Lower lobe of right lung (tissue), 2 donors: ENCODE measurements around the gene SURF2. TPM values are rescaled to one million over a fixed set of nuclear protein-coding genes. Genes with fewer than 3 reads are reported as not detected.
A peak's percentile ranks its signal among the peaks of the same experiment; 100 is the strongest.
"Not testable (repeated sequence)": the region's sequence is repeated elsewhere in the genome, so short reads cannot be mapped to it uniquely, and the experiment has no call there.

ENCODE experiments used
- ATAC-seq, 2 donors: fragments of 200-7000 bp; cut with Tn5 transposase; one replicate each; pipeline ENCODE4 v1.9.1; 2020 to 2022; ENCODE audit warnings: mild to moderate bottlenecking in 2 of 2, moderate library complexity in 2 of 2
- DNase-seq: peaks from one replicate; pipeline ENCODE4 v3.0.0-alpha.2; 2020
- H3K27ac ChIP-seq: fragments of 200-600 bp; one replicate; pipeline ENCODE4 v1.8.0; 2022
- H3K27me3 ChIP-seq: fragments of 200-600 bp; one replicate; pipeline ENCODE4 v1.8.0; 2022; ENCODE audit warnings: low read depth
- H3K36me3 ChIP-seq: fragments of 200-600 bp; one replicate; pipeline ENCODE4 v1.8.0; 2022; ENCODE audit warnings: mild to moderate bottlenecking
- H3K4me1 ChIP-seq: fragments of 200-600 bp; one replicate; pipeline ENCODE4 v1.8.0; 2022
- H3K4me3 ChIP-seq: fragments of 200-600 bp; one replicate; pipeline ENCODE4 v1.8.0; 2022; ENCODE audit warnings: mild to moderate bottlenecking
- H3K9me3 ChIP-seq: fragments of 200-600 bp; one replicate; pipeline ENCODE4 v1.8.0; 2022
- intact Hi-C: fragments of 100-400 bp; cut with DNase I; formaldehyde crosslinking; loops from one replicate; pipeline ENCODE4 v1.11.0; 2022
- total RNA-seq: library from RNA; stranded (reverse); fragmentation: NEBNext Ultra II Directional; extraction: Animal tissue kit (Norgen Biotek cat#: 25700); gene quantifications from one replicate; pipeline ENCODE4 v1.2.1, GENCODE V29; 2021
- TF ChIP-seq, protein P1 (sequence below): fragments of 200-600 bp; IDR thresholded peaks from one replicate; pipeline ENCODE4 v1.8.0; 2022; ENCODE audit warnings: antibody characterized with exemption, mild to moderate bottlenecking
- donor health status: DM: no; HTN: yes; CAD: no; lungs with severe emphysema.

The SURF2 gene
- total RNA-seq, 1 donor from 2014 or later = 15.2 TPM

DNA sequence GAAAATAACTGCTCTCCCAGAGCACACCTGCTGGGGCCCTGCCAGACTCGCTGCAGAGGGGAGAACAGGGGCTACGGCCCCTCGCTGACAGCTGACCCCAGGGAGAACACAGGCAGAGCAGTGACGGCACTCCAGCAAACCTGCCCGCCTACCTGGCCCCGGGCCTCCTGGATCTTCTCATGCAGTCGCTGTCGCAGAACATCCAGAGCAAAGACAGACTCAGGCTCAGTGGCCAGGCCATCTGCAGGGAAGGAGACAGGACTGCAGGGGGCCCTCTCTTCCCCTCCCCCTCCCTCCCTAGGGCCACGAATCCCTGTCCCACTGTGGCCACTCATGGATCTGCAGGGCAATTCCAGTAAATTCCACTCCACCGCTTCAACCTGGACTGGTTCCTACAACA lies 22.8 kb upstream of the SURF2 start:
- peaks cover 48% of the 10 kb centered on the region for H3K36me3 ChIP-seq
- ATAC-seq = no peak

DNA sequence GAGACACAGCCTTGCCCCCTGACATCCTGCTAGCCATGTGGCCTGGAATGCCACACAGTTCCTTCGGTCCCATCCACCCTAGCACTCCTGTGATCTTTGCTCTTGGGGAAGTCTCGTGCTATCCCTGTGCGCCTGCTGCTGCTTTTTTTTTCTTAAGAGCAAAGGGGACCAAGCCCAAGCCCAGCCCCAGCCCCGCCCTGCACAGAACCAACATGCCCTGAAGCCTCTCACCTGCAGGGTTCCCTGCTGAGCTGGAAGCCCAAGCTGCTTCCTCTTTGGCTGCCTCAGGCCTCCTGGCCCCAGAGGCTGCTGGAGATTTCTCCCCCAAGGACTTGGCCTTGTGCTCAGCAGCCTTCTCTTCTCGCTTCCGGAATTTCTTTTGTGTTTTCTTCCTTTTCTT lies 22.2 kb upstream of the SURF2 start:
- TF ChIP-seq, protein P1, sequence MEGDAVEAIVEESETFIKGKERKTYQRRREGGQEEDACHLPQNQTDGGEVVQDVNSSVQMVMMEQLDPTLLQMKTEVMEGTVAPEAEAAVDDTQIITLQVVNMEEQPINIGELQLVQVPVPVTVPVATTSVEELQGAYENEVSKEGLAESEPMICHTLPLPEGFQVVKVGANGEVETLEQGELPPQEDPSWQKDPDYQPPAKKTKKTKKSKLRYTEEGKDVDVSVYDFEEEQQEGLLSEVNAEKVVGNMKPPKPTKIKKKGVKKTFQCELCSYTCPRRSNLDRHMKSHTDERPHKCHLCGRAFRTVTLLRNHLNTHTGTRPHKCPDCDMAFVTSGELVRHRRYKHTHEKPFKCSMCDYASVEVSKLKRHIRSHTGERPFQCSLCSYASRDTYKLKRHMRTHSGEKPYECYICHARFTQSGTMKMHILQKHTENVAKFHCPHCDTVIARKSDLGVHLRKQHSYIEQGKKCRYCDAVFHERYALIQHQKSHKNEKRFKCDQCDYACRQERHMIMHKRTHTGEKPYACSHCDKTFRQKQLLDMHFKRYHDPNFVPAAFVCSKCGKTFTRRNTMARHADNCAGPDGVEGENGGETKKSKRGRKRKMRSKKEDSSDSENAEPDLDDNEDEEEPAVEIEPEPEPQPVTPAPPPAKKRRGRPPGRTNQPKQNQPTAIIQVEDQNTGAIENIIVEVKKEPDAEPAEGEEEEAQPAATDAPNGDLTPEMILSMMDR = no peak
- H3K4me3 ChIP-seq = no peak overlapping the region
- peaks cover 52% of the 10 kb centered on the region for H3K36me3 ChIP-seq
- no peaks in the 10 kb centered on the region for H3K9me3 ChIP-seq
- peak; percentile 32 for DNase-seq
- no peak for ATAC-seq
- peaks cover 21% of the 10 kb centered on the region for H3K4me1 ChIP-seq
- intact Hi-C loops = no loop called here
- no peak overlapping the region for H3K27ac ChIP-seq
- H3K27me3 ChIP-seq = no peaks in the 10 kb centered on the region

More for the DNA sequence above, 22.8 kb upstream of the SURF2 start:
- H3K9me3 ChIP-seq = no peaks in the 10 kb centered on the region
- intact Hi-C loops = no loop called here
- DNase-seq = peak; percentile 44
- no peak overlapping the region for H3K4me3 ChIP-seq
- no peaks in the 10 kb centered on the region for H3K27me3 ChIP-seq
- H3K27ac ChIP-seq = no peak overlapping the region
- TF ChIP-seq, protein P1 = no peak
- peaks cover 21% of the 10 kb centered on the region for H3K4me1 ChIP-seq

DNA sequence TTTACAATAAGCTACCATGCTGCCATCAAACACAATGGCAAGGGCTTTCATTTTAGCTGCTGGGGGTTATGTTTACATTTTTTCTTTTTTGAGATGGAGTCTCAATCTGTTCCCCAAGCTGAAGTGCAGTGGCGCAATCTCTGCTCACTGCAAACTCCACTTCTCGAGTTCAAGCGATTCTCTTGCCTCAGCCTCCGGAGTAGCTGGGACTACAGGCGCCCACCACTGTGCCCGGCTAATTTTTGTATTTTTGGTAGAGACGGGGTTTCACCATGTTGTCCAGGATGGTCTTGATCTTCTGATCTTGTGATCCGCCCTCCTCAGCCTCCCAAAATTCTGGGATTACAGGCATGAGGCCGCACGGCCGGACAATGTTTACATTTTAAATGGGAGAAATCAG lies 21.5 kb upstream of the SURF2 start:
- intact Hi-C loops = not testable (repeated sequence)
- peak; percentile 51 for DNase-seq

DNA sequence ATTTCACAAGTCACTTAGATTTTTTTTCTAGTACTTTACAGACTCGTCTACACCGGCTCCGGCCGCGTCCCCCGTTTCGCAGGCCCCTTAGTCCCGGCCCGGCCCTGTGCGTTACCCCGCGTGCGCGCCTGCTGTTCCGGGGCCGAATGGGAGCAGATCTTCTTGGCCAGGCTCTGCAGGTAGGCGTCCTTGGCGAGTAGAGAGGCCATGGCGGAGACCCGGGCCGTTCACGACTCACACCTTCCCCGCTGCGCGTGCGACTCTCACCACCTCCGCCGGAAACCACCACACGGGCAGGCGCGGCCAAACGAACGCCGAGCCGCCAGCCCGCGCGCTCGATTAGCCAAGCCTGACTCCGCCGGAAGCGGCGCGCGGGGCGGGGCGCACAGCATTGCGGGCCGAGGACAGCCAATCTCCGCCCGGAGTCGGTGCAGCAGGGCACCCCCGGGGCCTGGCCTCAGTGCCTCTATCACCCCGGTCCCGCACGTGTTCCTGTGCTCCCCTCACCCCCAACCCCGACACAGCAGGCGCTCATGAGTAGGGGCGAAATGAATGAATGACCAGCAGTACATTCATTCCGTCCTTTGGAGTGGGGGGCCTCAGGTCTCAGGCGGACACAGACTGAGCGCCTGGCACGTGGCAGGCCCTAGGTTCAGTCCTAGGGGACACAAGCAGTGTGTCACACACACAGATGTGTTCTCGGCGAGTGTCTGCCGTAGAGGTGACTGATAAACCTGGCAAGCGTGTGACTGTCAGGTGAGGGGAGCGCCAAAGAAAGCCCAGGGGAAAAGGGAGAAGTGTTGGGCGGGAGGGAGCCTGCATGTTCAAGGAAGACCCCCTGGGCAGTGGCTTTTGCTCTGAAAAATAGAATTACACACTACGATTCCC lies 20.2 kb upstream of the SURF2 start, which contains the start of gene SURF6:
Gene SURF6 (minus strand): TSS at position 265 of the 888 bp plus-strand sequence. CDS start 56 bp downstream, at position 209.
- Histone ChIP-seq H3K36me3 (peaks cover 60% of the 10 kb centered on the region), H3K9me3 (no peaks in the 10 kb centered on the region), H3K27me3 (no peaks in the 10 kb centered on the region), H3K4me3 (peak within 1 kb of the TSS; percentile 97), H3K27ac (peak within 1 kb of the TSS; percentile 83), H3K4me1 (peaks cover 28% of the 10 kb centered on the region)
- DNase-seq = peak; percentile 95
- intact Hi-C loops = no loop called here
- TF ChIP-seq, protein P1 = no peak
- peak; percentile 96 to 97 for ATAC-seq

More for the DNA sequence above, 21.5 kb upstream of the SURF2 start:
- H3K4me3 ChIP-seq = peak overlapping the region; percentile 97
- peaks cover 21% of the 10 kb centered on the region for H3K4me1 ChIP-seq
- H3K27me3 ChIP-seq, H3K27ac ChIP-seq, H3K9me3 ChIP-seq, ATAC-seq: not testable (repeated sequence)
- H3K36me3 ChIP-seq = peaks cover 60% of the 10 kb centered on the region

DNA sequence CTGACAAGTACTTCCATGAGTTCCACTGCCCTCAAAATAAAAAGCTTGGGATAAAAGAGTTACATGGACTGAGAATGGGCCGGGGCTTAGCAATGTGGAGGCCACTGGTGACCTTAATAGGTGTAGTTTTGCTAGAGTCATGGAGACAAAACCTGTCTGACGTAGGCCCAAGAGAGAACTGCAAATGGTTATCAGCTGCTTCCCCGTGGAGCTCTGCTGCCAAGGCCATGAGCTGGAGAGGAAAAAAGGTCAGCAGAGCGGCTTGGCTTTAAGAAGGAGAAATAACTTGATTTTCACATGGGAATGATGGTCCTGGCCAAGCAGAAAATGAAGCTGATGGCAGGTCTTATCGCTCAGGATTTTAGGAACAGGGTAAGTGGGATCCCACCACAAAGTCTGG lies 16.7 kb upstream of the SURF2 start:
- peaks cover 34% of the 10 kb centered on the region for H3K4me1 ChIP-seq
- H3K36me3 ChIP-seq = peaks cover 60% of the 10 kb centered on the region
- TF ChIP-seq, protein P1 = no peak
- H3K27me3 ChIP-seq = no peaks in the 10 kb centered on the region
- ATAC-seq (no peak), DNase-seq (no peak)
- H3K4me3 ChIP-seq = no peak overlapping the region
- H3K27ac ChIP-seq = no peak overlapping the region
- intact Hi-C loops = no loop called here
- no peaks in the 10 kb centered on the region for H3K9me3 ChIP-seq

DNA sequence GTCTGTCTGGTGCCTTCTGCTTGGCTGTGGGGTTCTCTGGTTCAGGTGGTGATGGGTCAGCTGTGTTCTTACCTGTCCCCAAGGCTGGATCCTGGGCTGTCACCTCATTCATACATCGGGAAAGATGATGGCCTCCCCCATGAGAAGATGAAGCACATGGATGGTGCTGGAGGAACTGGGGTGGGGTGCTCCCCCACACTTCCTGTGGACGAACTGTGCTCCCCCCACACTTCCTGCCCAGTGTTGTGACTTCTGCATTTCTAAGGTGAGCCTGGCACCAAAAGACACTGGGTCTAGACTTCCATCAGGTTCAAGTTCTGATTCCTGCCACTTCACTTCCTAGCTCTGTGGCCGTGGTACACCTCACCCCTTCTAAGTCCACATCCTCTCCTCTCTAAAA lies 16.1 kb upstream of the SURF2 start:
- Histone ChIP-seq H3K27ac (peak overlapping the region; percentile 67), H3K4me3 (peak overlapping the region; percentile 7), H3K27me3 (no peaks in the 10 kb centered on the region), H3K4me1 (peaks cover 28% of the 10 kb centered on the region), H3K9me3 (no peaks in the 10 kb centered on the region), H3K36me3 (peaks cover 65% of the 10 kb centered on the region)
- ATAC-seq (no peak), DNase-seq (no peak)
- intact Hi-C loops = no loop called here
- TF ChIP-seq, protein P1 = no peak
